Measurements from ENCODE around the gene PTPRK.
"Not testable (repeated sequence)": the region's sequence is repeated elsewhere in the genome, so short reads cannot be mapped to it uniquely, and the experiment has no call there.

DNA sequence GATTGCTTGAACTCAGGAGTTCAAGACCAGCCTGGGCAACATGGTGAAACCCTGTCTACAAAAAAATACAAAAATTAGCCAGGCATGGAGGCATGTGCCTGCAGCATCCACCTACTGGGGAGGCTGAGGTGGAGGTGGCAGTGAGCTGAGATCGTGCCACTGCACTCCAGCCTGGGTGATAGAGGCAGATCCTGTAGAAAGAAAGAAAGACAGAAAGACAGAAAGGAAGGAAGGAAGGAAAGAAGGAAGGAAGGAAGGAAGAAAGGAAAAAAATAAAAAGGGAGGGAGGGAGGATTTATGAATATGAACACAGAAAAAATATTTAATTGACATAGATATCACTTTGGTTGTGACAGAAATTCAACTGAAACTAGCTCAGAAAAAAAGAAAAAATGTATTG, 33.8 kb downstream of the PTPRK start:
- TF ChIP-seq, protein P1, sequence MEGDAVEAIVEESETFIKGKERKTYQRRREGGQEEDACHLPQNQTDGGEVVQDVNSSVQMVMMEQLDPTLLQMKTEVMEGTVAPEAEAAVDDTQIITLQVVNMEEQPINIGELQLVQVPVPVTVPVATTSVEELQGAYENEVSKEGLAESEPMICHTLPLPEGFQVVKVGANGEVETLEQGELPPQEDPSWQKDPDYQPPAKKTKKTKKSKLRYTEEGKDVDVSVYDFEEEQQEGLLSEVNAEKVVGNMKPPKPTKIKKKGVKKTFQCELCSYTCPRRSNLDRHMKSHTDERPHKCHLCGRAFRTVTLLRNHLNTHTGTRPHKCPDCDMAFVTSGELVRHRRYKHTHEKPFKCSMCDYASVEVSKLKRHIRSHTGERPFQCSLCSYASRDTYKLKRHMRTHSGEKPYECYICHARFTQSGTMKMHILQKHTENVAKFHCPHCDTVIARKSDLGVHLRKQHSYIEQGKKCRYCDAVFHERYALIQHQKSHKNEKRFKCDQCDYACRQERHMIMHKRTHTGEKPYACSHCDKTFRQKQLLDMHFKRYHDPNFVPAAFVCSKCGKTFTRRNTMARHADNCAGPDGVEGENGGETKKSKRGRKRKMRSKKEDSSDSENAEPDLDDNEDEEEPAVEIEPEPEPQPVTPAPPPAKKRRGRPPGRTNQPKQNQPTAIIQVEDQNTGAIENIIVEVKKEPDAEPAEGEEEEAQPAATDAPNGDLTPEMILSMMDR (IDR thresholded peaks at IDR 0.05) = not testable (repeated sequence)
- not testable (repeated sequence) for TF ChIP-seq POLR2A (IDR thresholded peaks at IDR 0.05)
